SU-DHL-6 (cell line): ENCODE data around the gene ZNF438.

Experiments used
- H2AFZ ChIP-seq: fragments of 200-600 bp; sonication (generic); 2 replicates; pipeline ENCODE4 v1.6.1; 2014; ENCODE audit warnings: low read depth, mild to moderate bottlenecking, moderate library complexity, mixed read lengths, antibody characterized with exemption, low read length; ENCODE audit not compliant: severe bottlenecking
- H3F3A ChIP-seq: fragments of 200-600 bp; shearing (Covaris generic); 2 replicates; pipeline ENCODE4 v1.6.0; 2016; ENCODE audit warnings: antibody characterized with exemption, mild to moderate bottlenecking; ENCODE audit not compliant: insufficient read depth
- H3K27ac ChIP-seq: fragments of 200-600 bp; sonication (generic); 2 replicates; pipeline ENCODE4 v1.5.1; 2016; ENCODE audit warnings: low read depth, mild to moderate bottlenecking, low read length, moderate library complexity, mixed read lengths
- H3K27me3 ChIP-seq: fragments of 200-600 bp; sonication (generic), shearing (Covaris generic); 2 replicates; pipeline ENCODE4 v1.6.0; 2014; ENCODE audit warnings: mild to moderate bottlenecking, low read length
- H3K36me3 ChIP-seq: fragments of 200-600 bp; sonication (generic); 2 replicates; pipeline ENCODE4 v1.6.1; 2014; ENCODE audit warnings: mild to moderate bottlenecking, low read length, mixed read lengths
- H3K4me2 ChIP-seq: fragments of 300-600, 200-600 bp; shearing (Covaris generic), sonication (generic); 2 replicates; pipeline ENCODE4 v1.6.0; 2014; ENCODE audit warnings: low read length, low read depth, mild to moderate bottlenecking; ENCODE audit not compliant: poor library complexity, severe bottlenecking
- H3K4me3 ChIP-seq: fragments of 200-600 bp; sonication (generic); 2 replicates; pipeline ENCODE4 v1.5.1; 2014; ENCODE audit warnings: antibody characterized with exemption, low read length, mild to moderate bottlenecking, mixed read lengths; ENCODE audit not compliant: insufficient read depth, poor library complexity, severe bottlenecking
- H3K79me2 ChIP-seq: fragments of 200-600 bp; sonication (generic); 2 replicates; pipeline ENCODE4 v1.6.1; 2014; ENCODE audit warnings: mild to moderate bottlenecking, low read length, moderate library complexity; ENCODE audit not compliant: insufficient read depth
- H3K9ac ChIP-seq: fragments of 200-600 bp; sonication (generic); 2 replicates; pipeline ENCODE4 v1.7.0; 2014; ENCODE audit warnings: mild to moderate bottlenecking, low read length
- H3K9me2 ChIP-seq: fragments of 200-600 bp; sonication (generic); replicated peaks from 2 replicates; pipeline ENCODE4 v1.6.1; 2014; ENCODE audit warnings: low read length; ENCODE audit not compliant: insufficient read depth
- H3K9me3 ChIP-seq: fragments of 200-600 bp; sonication (generic); 2 replicates; pipeline ENCODE4 v1.6.1; 2014; ENCODE audit warnings: low read length, mixed read lengths; ENCODE audit not compliant: insufficient read depth
- H4K20me1 ChIP-seq: fragments of 200-600 bp; sonication (generic); 2 replicates; pipeline ENCODE4 v1.6.1; 2014; ENCODE audit warnings: low read depth, mild to moderate bottlenecking, antibody characterized with exemption, low read length, moderate library complexity, mixed read lengths
- CTCF ChIP-seq: fragments of 200-600 bp; sonication (generic); IDR thresholded peaks from one replicate; pipeline ENCODE4 v1.5.1; 2017; ENCODE audit warnings: antibody characterized with exemption, mild to moderate bottlenecking, low read length, moderate library complexity; ENCODE audit not compliant: insufficient read depth, poor library complexity, severe bottlenecking
- EZH2phosphoT487 ChIP-seq: fragments of 200-600 bp; sonication (generic), shearing (Covaris generic); conservative IDR thresholded peaks from 2 replicates; pipeline ENCODE4 v1.6.1; 2018; ENCODE audit warnings: mild to moderate bottlenecking, antibody characterized with exemption, low read length, moderate library complexity, mixed read lengths

ZNF438 gene

GRCh38 chr10:31000071-31000782 lies 31.4 kb downstream of the ZNF438 start:
- Histone ChIP-seq H3F3A (no peaks in the 10 kb centered on the region), H4K20me1 (no peaks in the 10 kb centered on the region), H3K36me3 (0 out of 2 replicates have a peak, but pooled peaks cover 3% of the 10 kb centered on the region), H3K9ac (no peak overlapping the region), H3K4me2 (no peak overlapping the region), H3K4me3 (no peak overlapping the region), H3K27ac (no peak overlapping the region), H2AFZ (no peak overlapping the region), H3K9me2 (no peaks in the 10 kb centered on the region), H3K27me3 (no peaks in the 10 kb centered on the region), H3K9me3 (peaks cover 5% of the 10 kb centered on the region; the same call in 1 of the 2 replicates), H3K79me2 (no peaks in the 10 kb centered on the region)
- TF ChIP-seq EZH2phosphoT487 (no peak), CTCF (no peak)

GRCh38 chr10:30999070-30999712 lies 32.5 kb downstream of the ZNF438 start:
- Histone ChIP-seq H3K4me3 (no peak overlapping the region), H3K27ac (no peak overlapping the region), H2AFZ (no peak overlapping the region), H3K36me3 (0 out of 2 replicates have a peak, but pooled peaks cover 3% of the 10 kb centered on the region), H3F3A (no peaks in the 10 kb centered on the region), H3K9ac (no peak overlapping the region), H3K27me3 (no peaks in the 10 kb centered on the region), H3K4me2 (no peak overlapping the region), H3K9me2 (no peaks in the 10 kb centered on the region), H4K20me1 (no peaks in the 10 kb centered on the region), H3K79me2 (no peaks in the 10 kb centered on the region), H3K9me3 (peaks cover 15% of the 10 kb centered on the region; the same call in 1 of the 2 replicates)
- no peak for TF ChIP-seq CTCF
- TF ChIP-seq EZH2phosphoT487: no peak

- no peaks in the 10 kb centered on the region for H3F3A ChIP-seq
- no peak overlapping the region for H2AFZ ChIP-seq
- no peak overlapping the region for H3K4me2 ChIP-seq
- H3K27ac ChIP-seq: no peak overlapping the region
- H3K36me3 ChIP-seq: 0 out of 2 replicates have a peak, but pooled peaks cover 3% of the 10 kb centered on the region
- H3K9me2 ChIP-seq: no peaks in the 10 kb centered on the region
- H3K27me3 ChIP-seq: no peaks in the 10 kb centered on the region
- no peak overlapping the region for H3K9ac ChIP-seq
- H3K9me3 ChIP-seq: peaks cover 23% of the 10 kb centered on the region; the same call in 1 of the 2 replicates
- H3K79me2 ChIP-seq: no peaks in the 10 kb centered on the region
- no peaks in the 10 kb centered on the region for H4K20me1 ChIP-seq
- no peak overlapping the region for H3K4me3 ChIP-seq
- TF ChIP-seq CTCF: no peak
- TF ChIP-seq EZH2phosphoT487: no peak
Measured at GRCh38 chr10:30997536-30998235, 34.0 kb downstream of the ZNF438 start.
